Parathyroid adenoma (tissue), 2 donors: Measurements from ENCODE around the gene SASH1.

ENCODE experiments used
- H2AFZ ChIP-seq: fragments of 300-600 bp; sonication (generic); one replicate; pipeline ENCODE4 v1.7.0; 2017; ENCODE audit warnings: antibody characterized with exemption, mild to moderate bottlenecking
- H3K27ac ChIP-seq: fragments of 300-600 bp; sonication (generic); one replicate; pipeline ENCODE4 v1.7.0; 2017
- H3K27me3 ChIP-seq: fragments of 300-600 bp; sonication (generic); one replicate; pipeline ENCODE4 v1.7.0; 2017; ENCODE audit warnings: low read length; ENCODE audit not compliant: control insufficient read depth, insufficient read depth
- H3K36me3 ChIP-seq: fragments of 300-600 bp; sonication (generic); one replicate; pipeline ENCODE4 v1.7.0; 2017; ENCODE audit warnings: low read length; ENCODE audit not compliant: control insufficient read depth, insufficient read depth
- H3K4me1 ChIP-seq: fragments of 300-600 bp; sonication (generic); one replicate; pipeline ENCODE4 v1.7.0; 2017; ENCODE audit warnings: control low read depth
- H3K4me2 ChIP-seq: fragments of 300-600 bp; sonication (generic); one replicate; pipeline ENCODE4 v1.7.0; 2017; ENCODE audit warnings: low read length
- H3K4me3 ChIP-seq: fragments of 300-600 bp; sonication (generic); one replicate; pipeline ENCODE4 v1.7.0; 2017; ENCODE audit warnings: low read depth, low read length
- H3K79me2 ChIP-seq: fragments of 300-600 bp; sonication (generic); one replicate; pipeline ENCODE4 v1.7.0; 2017; ENCODE audit warnings: control low read depth
- H3K9ac ChIP-seq: fragments of 300-600 bp; sonication (generic); one replicate; pipeline ENCODE4 v1.7.0; 2017; ENCODE audit warnings: mild to moderate bottlenecking
- H3K9me3 ChIP-seq: fragments of 300-600 bp; sonication (generic); one replicate; pipeline ENCODE4 v1.7.0; 2017; ENCODE audit warnings: low read length; ENCODE audit not compliant: control insufficient read depth
- CTCF ChIP-seq: fragments of 300-600 bp; sonication (generic); IDR thresholded peaks from one replicate; pipeline ENCODE4 v1.7.0; 2017; ENCODE audit warnings: antibody characterized with exemption, mild to moderate bottlenecking
- donor health status: primary hyperparathyroidism.

Gene SASH1

DNA sequence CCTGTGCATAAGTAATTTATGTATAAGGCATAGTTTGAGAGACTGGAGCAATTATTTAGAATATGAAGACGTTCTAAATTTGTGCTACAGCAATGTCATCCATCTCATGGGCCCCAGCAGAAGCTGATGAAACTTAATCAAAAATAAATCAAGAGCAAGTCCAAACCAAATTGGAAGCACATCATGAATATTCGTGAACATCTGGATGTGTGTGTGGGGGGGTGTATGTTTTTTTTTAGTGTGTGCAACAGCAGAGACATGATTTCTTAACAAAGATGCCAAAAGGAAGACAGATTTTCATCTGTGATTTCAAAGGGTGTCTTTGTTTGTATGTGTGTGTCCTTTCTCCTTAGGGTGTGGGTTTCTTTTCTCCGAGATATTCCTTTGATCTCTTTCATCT, 58.9 kb downstream of the SASH1 start:
- no peak overlapping the region for H3K27ac ChIP-seq
- H3K9ac ChIP-seq = no peak overlapping the region
- TF ChIP-seq CTCF = no peak
- H3K4me2 ChIP-seq = no peak overlapping the region
- no peaks in the 10 kb centered on the region for H3K4me1 ChIP-seq
- H3K36me3 ChIP-seq = no peaks in the 10 kb centered on the region
- H2AFZ ChIP-seq = no peak overlapping the region
- no peaks in the 10 kb centered on the region for H3K9me3 ChIP-seq
- no peaks in the 10 kb centered on the region for H3K79me2 ChIP-seq
- no peak overlapping the region for H3K4me3 ChIP-seq
- H3K27me3 ChIP-seq = no peaks in the 10 kb centered on the region

GRCh38 chr6:148404456-148405054, 61.9 kb downstream of the SASH1 start:
- Histone ChIP-seq H3K4me2 (no peak overlapping the region), H3K9me3 (no peaks in the 10 kb centered on the region), H3K79me2 (no peaks in the 10 kb centered on the region), H3K36me3 (no peaks in the 10 kb centered on the region), H3K27ac (no peak overlapping the region), H2AFZ (no peak overlapping the region), H3K9ac (no peak overlapping the region), H3K4me1 (no peaks in the 10 kb centered on the region), H3K27me3 (no peaks in the 10 kb centered on the region), H3K4me3 (no peak overlapping the region)
- TF ChIP-seq CTCF = no peak

- H3K4me2 ChIP-seq = no peak overlapping the region
- no peak overlapping the region for H3K4me3 ChIP-seq
- no peak overlapping the region for H3K27ac ChIP-seq
- H3K27me3 ChIP-seq = no peaks in the 10 kb centered on the region
- H3K79me2 ChIP-seq = no peaks in the 10 kb centered on the region
- no peaks in the 10 kb centered on the region for H3K4me1 ChIP-seq
- H3K9me3 ChIP-seq = no peaks in the 10 kb centered on the region
- no peak for TF ChIP-seq CTCF
- H2AFZ ChIP-seq = no peak overlapping the region
- H3K36me3 ChIP-seq = no peaks in the 10 kb centered on the region
- no peak overlapping the region for H3K9ac ChIP-seq
Observed at GRCh38 chr6:148405894-148406293, 63.3 kb downstream of the SASH1 start.

GRCh38 chr6:148406579-148407371, 64.1 kb downstream of the SASH1 start:
- no peak overlapping the region for H2AFZ ChIP-seq
- no peaks in the 10 kb centered on the region for H3K36me3 ChIP-seq
- H3K4me1 ChIP-seq = no peaks in the 10 kb centered on the region
- no peak overlapping the region for H3K4me2 ChIP-seq
- no peak overlapping the region for H3K9ac ChIP-seq
- H3K4me3 ChIP-seq = no peak overlapping the region
- H3K9me3 ChIP-seq = no peaks in the 10 kb centered on the region
- no peak for TF ChIP-seq CTCF
- no peaks in the 10 kb centered on the region for H3K79me2 ChIP-seq
- H3K27me3 ChIP-seq = no peaks in the 10 kb centered on the region
- H3K27ac ChIP-seq = no peak overlapping the region

DNA sequence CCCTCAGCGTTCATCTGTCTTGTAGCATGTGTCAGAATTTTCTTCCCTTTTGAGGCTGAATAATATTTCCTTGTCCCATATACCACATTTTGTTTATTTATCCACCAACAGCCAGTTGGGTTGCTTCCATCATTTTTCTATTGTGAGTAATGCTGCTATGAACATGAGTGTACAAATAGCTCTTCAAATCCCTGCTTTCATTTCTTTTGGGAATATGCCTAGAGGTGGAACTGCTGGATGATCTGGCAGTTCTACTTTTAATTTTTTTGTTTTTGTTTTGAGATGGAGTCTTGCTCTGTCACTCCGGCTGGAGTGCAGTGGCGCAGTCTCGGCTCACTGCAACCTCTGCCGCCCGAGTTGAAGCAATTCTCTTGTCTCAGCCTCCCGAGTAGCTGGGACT, 64.7 kb downstream of the SASH1 start:
- Histone ChIP-seq H3K9ac (no peak overlapping the region), H3K4me3 (no peak overlapping the region), H2AFZ (no peak overlapping the region), H3K36me3 (no peaks in the 10 kb centered on the region), H3K4me1 (no peaks in the 10 kb centered on the region), H3K27me3 (no peaks in the 10 kb centered on the region), H3K27ac (no peak overlapping the region), H3K4me2 (no peak overlapping the region), H3K79me2 (no peaks in the 10 kb centered on the region), H3K9me3 (no peaks in the 10 kb centered on the region)
- TF ChIP-seq CTCF = no peak
